ENCODE results near the gene PLPPR2.
A peak's percentile ranks its signal among the peaks of the same experiment; 100 is the strongest.
"Not testable (repeated sequence)": the region's sequence is repeated elsewhere in the genome, so short reads cannot be mapped to it uniquely, and the experiment has no call there.

PLPPR2 gene

GRCh38 chr19:11373885-11374432 lies 18.7 kb downstream of the PLPPR2 start:
- no peak for DNase-seq

GRCh38 chr19:11374433-11375142 lies 19.4 kb downstream of the PLPPR2 start, which contains the start of gene SWSAP1:
Gene SWSAP1 (plus strand): TSS chr19:11374666. CDS start chr19:11374681, 15 bp downstream.
- peak; percentile 100 for DNase-seq

GRCh38 chr19:11375143-11375948 lies 20.1 kb downstream of the PLPPR2 start:
- no peak for DNase-seq

GRCh38 chr19:11377237-11377636 lies 22.0 kb downstream of the PLPPR2 start:
- DNase-seq: no peak

- no peak for DNase-seq
Observed at GRCh38 chr19:11377756-11378155, 22.5 kb downstream of the PLPPR2 start.

- no peak for DNase-seq
Observed at GRCh38 chr19:11378319-11379189, 23.3 kb downstream of the PLPPR2 start.

- DNase-seq: not testable (repeated sequence)
Observed at GRCh38 chr19:11379269-11379845, 24.1 kb downstream of the PLPPR2 start.

- no peak for DNase-seq
Observed at GRCh38 chr19:11379857-11380350, 24.7 kb downstream of the PLPPR2 start.

- DNase-seq: peak; percentile 93
Observed at GRCh38 chr19:11380653-11381537, 25.7 kb downstream of the PLPPR2 start.

- no peak for DNase-seq
Observed at GRCh38 chr19:11382898-11383705, 27.9 kb downstream of the PLPPR2 start.

GRCh38 chr19:11383706-11384048 lies 28.4 kb downstream of the PLPPR2 start:
- DNase-seq: no peak

- DNase-seq: no peak
Observed at GRCh38 chr19:11384778-11385129, 29.5 kb downstream of the PLPPR2 start.

- no peak for DNase-seq
Observed at GRCh38 chr19:11387162-11388034, 32.2 kb downstream of the PLPPR2 start.

- no peak for DNase-seq
Observed at GRCh38 chr19:11390359-11390758, 35.1 kb downstream of the PLPPR2 start.

GRCh38 chr19:11390933-11391680 lies 35.9 kb downstream of the PLPPR2 start:
- no peak for DNase-seq

GRCh38 chr19:11397089-11397610 lies 41.9 kb downstream of the PLPPR2 start:
- DNase-seq: no peak

- no peak for DNase-seq
Observed at GRCh38 chr19:11399667-11400066, 44.4 kb downstream of the PLPPR2 start.

- no peak for DNase-seq
Observed at GRCh38 chr19:11400798-11401197, 45.6 kb downstream of the PLPPR2 start.
